ENCODE data around the gene SEC22C. TPM values are rescaled to one million over a fixed set of nuclear protein-coding genes. Genes with fewer than 3 reads are reported as not detected.

Gene SEC22C
- total and polyA plus RNA-seq, 4 donors: 23.3 to 61.4 (median 35.0) TPM

DNA sequence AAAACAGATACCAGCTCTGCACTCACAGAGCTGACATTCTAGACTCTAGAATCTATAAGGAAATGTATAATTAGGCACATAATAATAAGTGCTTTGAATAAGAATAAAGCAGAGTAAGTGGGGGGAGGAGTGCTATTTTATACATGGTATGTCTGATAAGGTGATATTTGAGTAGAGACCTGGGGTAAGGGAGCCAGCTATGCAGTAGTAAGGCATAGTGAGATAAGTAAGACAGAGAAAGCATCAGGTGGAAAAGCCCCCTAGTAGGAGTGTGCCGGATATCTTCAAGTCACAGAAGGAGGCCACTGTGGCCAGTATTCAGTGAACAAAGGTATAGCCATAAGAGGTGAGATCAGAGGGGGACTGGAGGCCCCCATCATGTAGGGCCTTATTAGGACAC, 11.9 kb upstream of the SEC22C start:
- WGBS, 2 donors: 96 to 98% methylated on average over 1 of the region's 1 CpG

DNA sequence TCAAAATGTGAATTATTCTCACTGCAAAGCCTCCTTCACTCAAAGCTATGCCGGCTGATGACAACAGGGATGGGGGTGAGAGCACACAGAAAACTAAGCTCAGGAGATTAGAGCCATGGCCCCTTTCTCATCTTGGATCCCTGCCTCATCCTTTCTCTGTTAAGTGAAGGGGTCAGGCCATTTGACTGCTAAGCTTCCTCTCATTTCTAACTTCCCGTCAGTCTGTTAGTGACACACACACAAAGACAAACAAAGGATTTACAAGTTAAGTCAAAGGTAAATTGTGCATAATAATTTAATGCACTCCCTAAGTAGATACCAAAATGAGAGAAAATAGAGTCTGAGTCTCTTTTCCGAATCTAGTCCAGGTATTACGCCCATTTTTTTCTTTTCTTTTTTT, 10.0 kb upstream of the SEC22C start:
- 76 to 81% methylated on average over 4 of the region's 4 CpGs for WGBS, 2 donors
- Histone ChIP-seq H3K27me3 (ENCODE audit: control insufficient read depth in 3 of 3, insufficient read depth in 3 of 3, low read length in 2 of 3) (no peaks in the 10 kb centered on the region), H3K36me3 (ENCODE audit: control insufficient read depth in 4 of 4, insufficient read depth in 4 of 4, low read length in 4 of 4) (peaks cover 1 to 20% (median 8%) of the 10 kb centered on the region in 4 donors), H3K9ac (ENCODE audit: insufficient read depth in 1 of 2, low read length in 2 of 2) (no peak overlapping the region), H3K4me1 (ENCODE audit: control insufficient read depth in 5 of 5, insufficient read depth in 5 of 5, low read length in 5 of 5) (peaks cover 0 to 13% (median 3%) of the 10 kb centered on the region in 5 donors), H3K4me3 (no peak overlapping the region), H3K27ac (ENCODE audit: low read depth in 1 of 2, low read length in 1 of 2) (peak overlapping the region in 1 of 2 donors; percentile 48), H3K9me3 (ENCODE audit: control insufficient read depth in 4 of 4, insufficient read depth in 3 of 4, low read length in 3 of 4) (peaks cover 0 to 2% (median 0%) of the 10 kb centered on the region in 4 donors)
- TF ChIP-seq, protein P1, sequence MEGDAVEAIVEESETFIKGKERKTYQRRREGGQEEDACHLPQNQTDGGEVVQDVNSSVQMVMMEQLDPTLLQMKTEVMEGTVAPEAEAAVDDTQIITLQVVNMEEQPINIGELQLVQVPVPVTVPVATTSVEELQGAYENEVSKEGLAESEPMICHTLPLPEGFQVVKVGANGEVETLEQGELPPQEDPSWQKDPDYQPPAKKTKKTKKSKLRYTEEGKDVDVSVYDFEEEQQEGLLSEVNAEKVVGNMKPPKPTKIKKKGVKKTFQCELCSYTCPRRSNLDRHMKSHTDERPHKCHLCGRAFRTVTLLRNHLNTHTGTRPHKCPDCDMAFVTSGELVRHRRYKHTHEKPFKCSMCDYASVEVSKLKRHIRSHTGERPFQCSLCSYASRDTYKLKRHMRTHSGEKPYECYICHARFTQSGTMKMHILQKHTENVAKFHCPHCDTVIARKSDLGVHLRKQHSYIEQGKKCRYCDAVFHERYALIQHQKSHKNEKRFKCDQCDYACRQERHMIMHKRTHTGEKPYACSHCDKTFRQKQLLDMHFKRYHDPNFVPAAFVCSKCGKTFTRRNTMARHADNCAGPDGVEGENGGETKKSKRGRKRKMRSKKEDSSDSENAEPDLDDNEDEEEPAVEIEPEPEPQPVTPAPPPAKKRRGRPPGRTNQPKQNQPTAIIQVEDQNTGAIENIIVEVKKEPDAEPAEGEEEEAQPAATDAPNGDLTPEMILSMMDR (IDR thresholded peaks at IDR 0.05; ENCODE audit: control extremely low read depth, extremely low read depth): no peak
- no peak for DNase-seq
- no peak for ATAC-seq (ENCODE audit: insufficient read depth, low FRiP score)

More for the DNA sequence above, 11.9 kb upstream of the SEC22C start:
- no peak overlapping the region for H3K27ac ChIP-seq (ENCODE audit: low read depth in 1 of 2, low read length in 1 of 2)
- DNase-seq: no peak
- peaks cover 0 to 2% (median 0%) of the 10 kb centered on the region in 4 donors for H3K9me3 ChIP-seq (ENCODE audit: control insufficient read depth in 4 of 4, insufficient read depth in 3 of 4, low read length in 3 of 4)
- H3K36me3 ChIP-seq (ENCODE audit: control insufficient read depth in 4 of 4, insufficient read depth in 4 of 4, low read length in 4 of 4): peaks cover 1 to 20% (median 9%) of the 10 kb centered on the region in 4 donors
- no peaks in the 10 kb centered on the region for H3K27me3 ChIP-seq (ENCODE audit: control insufficient read depth in 3 of 3, insufficient read depth in 3 of 3, low read length in 2 of 3)
- TF ChIP-seq, protein P1 (IDR thresholded peaks at IDR 0.05; ENCODE audit: control extremely low read depth, extremely low read depth): no peak
- H3K4me1 ChIP-seq (ENCODE audit: control insufficient read depth in 5 of 5, insufficient read depth in 5 of 5, low read length in 5 of 5): peaks cover 0 to 13% (median 3%) of the 10 kb centered on the region in 5 donors
- ATAC-seq (ENCODE audit: insufficient read depth, low FRiP score): no peak
- H3K9ac ChIP-seq (ENCODE audit: insufficient read depth in 1 of 2, low read length in 2 of 2): no peak overlapping the region
- no peak overlapping the region for H3K4me3 ChIP-seq

DNA sequence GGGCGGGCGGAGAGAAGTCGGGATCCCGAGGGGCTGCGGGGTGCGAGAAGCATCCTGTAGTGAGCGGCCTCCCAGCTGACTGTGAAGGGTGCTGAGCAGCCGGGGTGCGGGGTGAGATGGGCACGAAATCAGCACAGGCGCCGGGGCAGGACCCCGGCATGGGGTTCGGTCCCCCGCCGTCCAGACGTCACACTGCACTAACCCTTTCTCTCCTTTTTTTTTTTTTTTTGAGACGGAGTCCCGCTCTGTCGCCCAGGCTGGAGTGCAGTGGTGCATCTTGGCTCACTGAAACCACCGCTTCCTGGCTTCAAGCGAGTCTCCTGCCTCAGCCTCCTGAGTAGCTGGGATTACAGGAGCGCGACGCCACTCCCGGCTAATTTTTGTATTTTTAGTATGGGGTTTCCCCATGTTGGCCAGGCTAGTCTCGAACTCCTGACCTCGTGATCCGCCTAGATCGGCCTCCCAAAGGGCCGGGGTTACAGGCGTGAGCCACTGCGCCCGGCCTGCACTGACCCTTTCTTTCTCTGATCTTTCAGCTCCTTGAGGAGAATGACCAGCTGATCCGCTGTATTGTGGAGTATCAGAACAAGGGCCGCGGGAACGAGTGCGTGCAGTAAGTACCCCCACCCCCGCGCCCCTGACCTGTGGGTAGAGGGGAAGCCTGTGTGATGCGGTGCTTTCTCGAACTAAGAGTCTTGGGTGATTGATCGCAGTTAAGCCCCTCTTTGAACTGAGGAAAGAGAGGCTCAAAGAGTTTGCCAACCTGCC, 9.4 kb upstream of the SEC22C start:
- Histone ChIP-seq H3K27me3 (ENCODE audit: control insufficient read depth in 3 of 3, insufficient read depth in 3 of 3, low read length in 2 of 3) (no peaks in the 10 kb centered on the region), H3K9ac (ENCODE audit: insufficient read depth in 1 of 2, low read length in 2 of 2) (peak overlapping the region in 1 of 2 donors; percentile 81), H3K9me3 (ENCODE audit: control insufficient read depth in 4 of 4, insufficient read depth in 3 of 4, low read length in 3 of 4) (peaks cover 0 to 2% (median 0%) of the 10 kb centered on the region in 4 donors), H3K4me1 (ENCODE audit: control insufficient read depth in 5 of 5, insufficient read depth in 5 of 5, low read length in 5 of 5) (peaks cover 0 to 13% (median 3%) of the 10 kb centered on the region in 5 donors), H3K27ac (ENCODE audit: low read depth in 1 of 2, low read length in 1 of 2) (peak overlapping the region; percentile 39 to 86), H3K4me3 (peak overlapping the region; percentile 71), H3K36me3 (ENCODE audit: control insufficient read depth in 4 of 4, insufficient read depth in 4 of 4, low read length in 4 of 4) (peaks cover 1 to 20% (median 8%) of the 10 kb centered on the region in 4 donors)
- TF ChIP-seq, protein P1 (IDR thresholded peaks at IDR 0.05; ENCODE audit: control extremely low read depth, extremely low read depth): no peak
- no peak for ATAC-seq (ENCODE audit: insufficient read depth, low FRiP score)
- DNase-seq: no peak
- whole genome bisulfite sequencing, 2 donors: 9 to 15% methylated on average over 40 to 44 of the region's 44 CpGs
